WTC11 (cell line): Measurements from ENCODE around the gene PLXNC1. TPM values are rescaled to one million over a fixed set of nuclear protein-coding genes. Genes with fewer than 3 reads are reported as not detected.

ENCODE experiments used
- ATAC-seq: fragments of 200-7000 bp; cut with Tn5 transposase; 2 replicates; pipeline ENCODE4 v1.10.0; 2021; ENCODE audit warnings: mild to moderate bottlenecking, moderate library complexity
- CTCF ChIA-PET: fragments of 300-600 bp; sonication (Branson Sonifier 250); formaldehyde crosslinking; loops from one replicate; lab custom pipeline; 2021; ENCODE audit warnings: antibody characterized with exemption; lab: Charles Lee
- POLR2A ChIA-PET: fragments of 350-600 bp; sonication (Branson Sonifier 250); formaldehyde crosslinking; loops from one replicate; lab custom pipeline; 2021; ENCODE audit warnings: antibody characterized with exemption; lab: Charles Lee
- DNase-seq: peaks from one replicate; pipeline ENCODE4 v3.0.0; 2021; ENCODE audit warnings: low spot score
- H3K27ac Mint-ChIP-seq: 2 replicates; pipeline ENCODE4 v1.8.0; 2021; ENCODE audit warnings: mixed read lengths
- H3K27me3 Mint-ChIP-seq: 2 replicates; pipeline ENCODE4 v1.8.0; 2021; ENCODE audit warnings: low read depth, mild to moderate bottlenecking, moderate library complexity, mixed read lengths
- H3K36me3 Mint-ChIP-seq: 2 replicates; pipeline ENCODE4 v1.8.0; 2021; ENCODE audit warnings: mixed read lengths
- H3K4me1 Mint-ChIP-seq: 2 replicates; pipeline ENCODE4 v1.8.0; 2022; ENCODE audit warnings: mixed read lengths
- H3K4me3 Mint-ChIP-seq: 2 replicates; pipeline ENCODE4 v1.8.0; 2021; ENCODE audit warnings: mild to moderate bottlenecking, moderate library complexity, mixed read lengths
- H3K9me3 Mint-ChIP-seq: 2 replicates; pipeline ENCODE4 v1.8.0; 2021; ENCODE audit warnings: mixed read lengths
- ATF6 ChIP-seq: sonication (generic); formaldehyde crosslinking; IDR thresholded peaks from 2 replicates; pipeline ENCODE4 v1.8.1; 2023; ENCODE audit warnings: mild to moderate bottlenecking, missing genetic modification reagents
- CTCF ChIP-seq: fragments of 200-600 bp; IDR thresholded peaks from 2 replicates; pipeline ENCODE4 v1.8.0; 2022; ENCODE audit warnings: antibody characterized with exemption
- E2F5 ChIP-seq: sonication (generic); formaldehyde crosslinking; IDR thresholded peaks from 2 replicates; pipeline ENCODE4 v1.8.1; 2022; ENCODE audit warnings: mild to moderate bottlenecking, moderate library complexity, missing genetic modification reagents
- JUN ChIP-seq: sonication (generic); formaldehyde crosslinking; IDR thresholded peaks from 2 replicates; pipeline ENCODE4 v1.8.0; 2023; ENCODE audit warnings: mild to moderate bottlenecking, missing genetic modification reagents
- NFYB ChIP-seq: sonication (generic); formaldehyde crosslinking; conservative IDR thresholded peaks from 2 replicates; pipeline ENCODE4 v1.8.0; 2022; ENCODE audit warnings: low read depth, missing genetic modification reagents
- NR1H2 ChIP-seq: sonication (generic); formaldehyde crosslinking; IDR thresholded peaks from 2 replicates; pipeline ENCODE4 v1.9.0; 2021; ENCODE audit warnings: mild to moderate bottlenecking, moderate library complexity, missing genetic modification reagents
- RELA ChIP-seq: sonication (generic); formaldehyde crosslinking; IDR thresholded peaks from 2 replicates; pipeline ENCODE4 v1.8.1; 2022; ENCODE audit warnings: missing genetic modification reagents, mild to moderate bottlenecking, borderline replicate concordance
- SP1 ChIP-seq: sonication (generic); formaldehyde crosslinking; conservative IDR thresholded peaks from 2 replicates; pipeline ENCODE4 v1.8.1; 2022; ENCODE audit warnings: missing genetic modification reagents
- ZMAT4 ChIP-seq: fragments of 250-450 bp; sonication (Bioruptor Pico); IDR thresholded peaks from 2 replicates; pipeline ENCODE4 v1.9.0; 2021; ENCODE audit warnings: mild to moderate bottlenecking
- ZNF121 ChIP-seq: sonication (generic); formaldehyde crosslinking; IDR thresholded peaks from 2 replicates; pipeline ENCODE4 v1.8.0; 2023; ENCODE audit warnings: missing genetic modification reagents
- ZNF138 ChIP-seq: sonication (generic); formaldehyde crosslinking; conservative IDR thresholded peaks from 2 replicates; pipeline ENCODE4 v1.8.1; 2022; ENCODE audit warnings: mild to moderate bottlenecking, moderate library complexity, missing genetic modification reagents
- ZNF671 ChIP-seq: fragments of 250-450 bp; sonication (Bioruptor Pico); IDR thresholded peaks from 2 replicates; pipeline ENCODE4 v1.8.0; 2021; ENCODE audit warnings: mild to moderate bottlenecking
- total RNA-seq: library from RNA; stranded (reverse); gene quantifications from 3 replicates; pipeline ENCODE4 v1.2.3, GENCODE V29; 2021
- TF ChIP-seq, protein P1 (sequence below): fragments of 250-450 bp; sonication (Bioruptor Pico); IDR thresholded peaks from 2 replicates; pipeline ENCODE4 v1.9.0; 2021; ENCODE audit warnings: mild to moderate bottlenecking
- TF ChIP-seq, protein P2 (sequence below): sonication (generic); formaldehyde crosslinking; IDR thresholded peaks from 2 replicates; pipeline ENCODE4 v1.8.0; 2023; ENCODE audit warnings: mild to moderate bottlenecking, missing genetic modification reagents
- TF ChIP-seq, protein P3 (sequence below): sonication (generic); formaldehyde crosslinking; IDR thresholded peaks from 2 replicates; pipeline ENCODE4 v1.8.0; 2023; ENCODE audit warnings: missing genetic modification reagents, mild to moderate bottlenecking, borderline replicate concordance

The PLXNC1 gene
- total RNA-seq, 1 experiment from 2014 or later = 3.1 TPM

- POLR2A ChIA-PET = no interaction called here
- TF ChIP-seq ZMAT4 (CRISPR knock-in tag) (no peak), SP1 (CRISPR knock-in tag) (no peak)
- H3K27ac Mint-ChIP-seq = no peak overlapping the region
- CTCF ChIA-PET = interaction anchor here (3.0 kb wide), 1 partner anchor 25 kb away, joined by 17 read pairs; no protein-coding TSS in a partner anchor
- no peak for ATAC-seq
- H3K36me3 Mint-ChIP-seq = no peaks in the 10 kb centered on the region
- no peak overlapping the region for H3K4me3 Mint-ChIP-seq
- H3K9me3 Mint-ChIP-seq = peaks cover 12% of the 10 kb centered on the region
- peaks cover 13% of the 10 kb centered on the region for H3K4me1 Mint-ChIP-seq
- no peak for DNase-seq
- H3K27me3 Mint-ChIP-seq = no peaks in the 10 kb centered on the region; the same call in none of the 2 replicates
Observed at GRCh38 chr12:94126067-94126466, 22.3 kb upstream of the PLXNC1 start.

- peaks cover 12% of the 10 kb centered on the region for H3K9me3 Mint-ChIP-seq
- H3K4me1 Mint-ChIP-seq = peaks cover 13% of the 10 kb centered on the region
- ChIA-PET POLR2A (no interaction called here), CTCF (no interaction called here)
- H3K27me3 Mint-ChIP-seq = no peaks in the 10 kb centered on the region; the same call in none of the 2 replicates
- no peak for TF ChIP-seq ZNF671 (CRISPR knock-in tag)
- no peak for TF ChIP-seq ZNF138 (CRISPR knock-in tag)
- no peak for TF ChIP-seq JUN (CRISPR knock-in tag)
- TF ChIP-seq CTCF = no peak
- TF ChIP-seq, protein P1, sequence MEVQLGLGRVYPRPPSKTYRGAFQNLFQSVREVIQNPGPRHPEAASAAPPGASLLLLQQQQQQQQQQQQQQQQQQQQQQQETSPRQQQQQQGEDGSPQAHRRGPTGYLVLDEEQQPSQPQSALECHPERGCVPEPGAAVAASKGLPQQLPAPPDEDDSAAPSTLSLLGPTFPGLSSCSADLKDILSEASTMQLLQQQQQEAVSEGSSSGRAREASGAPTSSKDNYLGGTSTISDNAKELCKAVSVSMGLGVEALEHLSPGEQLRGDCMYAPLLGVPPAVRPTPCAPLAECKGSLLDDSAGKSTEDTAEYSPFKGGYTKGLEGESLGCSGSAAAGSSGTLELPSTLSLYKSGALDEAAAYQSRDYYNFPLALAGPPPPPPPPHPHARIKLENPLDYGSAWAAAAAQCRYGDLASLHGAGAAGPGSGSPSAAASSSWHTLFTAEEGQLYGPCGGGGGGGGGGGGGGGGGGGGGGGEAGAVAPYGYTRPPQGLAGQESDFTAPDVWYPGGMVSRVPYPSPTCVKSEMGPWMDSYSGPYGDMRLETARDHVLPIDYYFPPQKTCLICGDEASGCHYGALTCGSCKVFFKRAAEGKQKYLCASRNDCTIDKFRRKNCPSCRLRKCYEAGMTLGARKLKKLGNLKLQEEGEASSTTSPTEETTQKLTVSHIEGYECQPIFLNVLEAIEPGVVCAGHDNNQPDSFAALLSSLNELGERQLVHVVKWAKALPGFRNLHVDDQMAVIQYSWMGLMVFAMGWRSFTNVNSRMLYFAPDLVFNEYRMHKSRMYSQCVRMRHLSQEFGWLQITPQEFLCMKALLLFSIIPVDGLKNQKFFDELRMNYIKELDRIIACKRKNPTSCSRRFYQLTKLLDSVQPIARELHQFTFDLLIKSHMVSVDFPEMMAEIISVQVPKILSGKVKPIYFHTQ = no peak
- TF ChIP-seq NR1H2 = no peak
- H3K4me3 Mint-ChIP-seq = no peak overlapping the region
- no peak overlapping the region for H3K27ac Mint-ChIP-seq
- no peaks in the 10 kb centered on the region for H3K36me3 Mint-ChIP-seq
- no peak for ATAC-seq
- no peak for DNase-seq
Observed at GRCh38 chr12:94127239-94128131, 20.9 kb upstream of the PLXNC1 start.

- H3K27me3 Mint-ChIP-seq = no peaks in the 10 kb centered on the region; the same call in none of the 2 replicates
- TF ChIP-seq NFYB (CRISPR knock-in tag) (no peak), E2F5 (CRISPR knock-in tag) (no peak), RELA (no peak), ATF6 (CRISPR knock-in tag) (no peak), ZNF121 (CRISPR knock-in tag) (no peak)
- TF ChIP-seq, protein P2, sequence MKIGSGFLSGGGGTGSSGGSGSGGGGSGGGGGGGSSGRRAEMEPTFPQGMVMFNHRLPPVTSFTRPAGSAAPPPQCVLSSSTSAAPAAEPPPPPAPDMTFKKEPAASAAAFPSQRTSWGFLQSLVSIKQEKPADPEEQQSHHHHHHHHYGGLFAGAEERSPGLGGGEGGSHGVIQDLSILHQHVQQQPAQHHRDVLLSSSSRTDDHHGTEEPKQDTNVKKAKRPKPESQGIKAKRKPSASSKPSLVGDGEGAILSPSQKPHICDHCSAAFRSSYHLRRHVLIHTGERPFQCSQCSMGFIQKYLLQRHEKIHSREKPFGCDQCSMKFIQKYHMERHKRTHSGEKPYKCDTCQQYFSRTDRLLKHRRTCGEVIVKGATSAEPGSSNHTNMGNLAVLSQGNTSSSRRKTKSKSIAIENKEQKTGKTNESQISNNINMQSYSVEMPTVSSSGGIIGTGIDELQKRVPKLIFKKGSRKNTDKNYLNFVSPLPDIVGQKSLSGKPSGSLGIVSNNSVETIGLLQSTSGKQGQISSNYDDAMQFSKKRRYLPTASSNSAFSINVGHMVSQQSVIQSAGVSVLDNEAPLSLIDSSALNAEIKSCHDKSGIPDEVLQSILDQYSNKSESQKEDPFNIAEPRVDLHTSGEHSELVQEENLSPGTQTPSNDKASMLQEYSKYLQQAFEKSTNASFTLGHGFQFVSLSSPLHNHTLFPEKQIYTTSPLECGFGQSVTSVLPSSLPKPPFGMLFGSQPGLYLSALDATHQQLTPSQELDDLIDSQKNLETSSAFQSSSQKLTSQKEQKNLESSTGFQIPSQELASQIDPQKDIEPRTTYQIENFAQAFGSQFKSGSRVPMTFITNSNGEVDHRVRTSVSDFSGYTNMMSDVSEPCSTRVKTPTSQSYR (CRISPR knock-in tag) = no peak
- TF ChIP-seq, protein P3, sequence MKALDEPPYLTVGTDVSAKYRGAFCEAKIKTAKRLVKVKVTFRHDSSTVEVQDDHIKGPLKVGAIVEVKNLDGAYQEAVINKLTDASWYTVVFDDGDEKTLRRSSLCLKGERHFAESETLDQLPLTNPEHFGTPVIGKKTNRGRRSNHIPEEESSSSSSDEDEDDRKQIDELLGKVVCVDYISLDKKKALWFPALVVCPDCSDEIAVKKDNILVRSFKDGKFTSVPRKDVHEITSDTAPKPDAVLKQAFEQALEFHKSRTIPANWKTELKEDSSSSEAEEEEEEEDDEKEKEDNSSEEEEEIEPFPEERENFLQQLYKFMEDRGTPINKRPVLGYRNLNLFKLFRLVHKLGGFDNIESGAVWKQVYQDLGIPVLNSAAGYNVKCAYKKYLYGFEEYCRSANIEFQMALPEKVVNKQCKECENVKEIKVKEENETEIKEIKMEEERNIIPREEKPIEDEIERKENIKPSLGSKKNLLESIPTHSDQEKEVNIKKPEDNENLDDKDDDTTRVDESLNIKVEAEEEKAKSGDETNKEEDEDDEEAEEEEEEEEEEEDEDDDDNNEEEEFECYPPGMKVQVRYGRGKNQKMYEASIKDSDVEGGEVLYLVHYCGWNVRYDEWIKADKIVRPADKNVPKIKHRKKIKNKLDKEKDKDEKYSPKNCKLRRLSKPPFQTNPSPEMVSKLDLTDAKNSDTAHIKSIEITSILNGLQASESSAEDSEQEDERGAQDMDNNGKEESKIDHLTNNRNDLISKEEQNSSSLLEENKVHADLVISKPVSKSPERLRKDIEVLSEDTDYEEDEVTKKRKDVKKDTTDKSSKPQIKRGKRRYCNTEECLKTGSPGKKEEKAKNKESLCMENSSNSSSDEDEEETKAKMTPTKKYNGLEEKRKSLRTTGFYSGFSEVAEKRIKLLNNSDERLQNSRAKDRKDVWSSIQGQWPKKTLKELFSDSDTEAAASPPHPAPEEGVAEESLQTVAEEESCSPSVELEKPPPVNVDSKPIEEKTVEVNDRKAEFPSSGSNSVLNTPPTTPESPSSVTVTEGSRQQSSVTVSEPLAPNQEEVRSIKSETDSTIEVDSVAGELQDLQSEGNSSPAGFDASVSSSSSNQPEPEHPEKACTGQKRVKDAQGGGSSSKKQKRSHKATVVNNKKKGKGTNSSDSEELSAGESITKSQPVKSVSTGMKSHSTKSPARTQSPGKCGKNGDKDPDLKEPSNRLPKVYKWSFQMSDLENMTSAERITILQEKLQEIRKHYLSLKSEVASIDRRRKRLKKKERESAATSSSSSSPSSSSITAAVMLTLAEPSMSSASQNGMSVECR = no peak
Observed at GRCh38 chr12:94128280-94128679, 20.1 kb upstream of the PLXNC1 start.

More at GRCh38 chr12:94128280-94128679, 20.1 kb upstream of the PLXNC1 start:
- H3K27ac Mint-ChIP-seq = no peak overlapping the region
- peaks cover 12% of the 10 kb centered on the region for H3K9me3 Mint-ChIP-seq
- no peak overlapping the region for H3K4me3 Mint-ChIP-seq
- H3K36me3 Mint-ChIP-seq = no peaks in the 10 kb centered on the region
- ChIA-PET CTCF (interaction anchor here (1.2 to 1.5 kb wide), 2 partner anchors 26 to 27 kb away, joined by 3 read pairs; no protein-coding TSS in a partner anchor), POLR2A (no interaction called here)
- ATAC-seq = no peak
- DNase-seq = no peak
- H3K4me1 Mint-ChIP-seq = peaks cover 13% of the 10 kb centered on the region
